Raji (cell line): ENCODE results near the gene PRR33.

Experiments
- POLR2A ChIP-seq: IDR thresholded peaks from 2 replicates; pipeline ENCODE4 v1.6.1; 2011; ENCODE audit warnings: low read depth, low read length, control low read depth; ENCODE audit not compliant: insufficient read depth

PRR33 gene

DNA sequence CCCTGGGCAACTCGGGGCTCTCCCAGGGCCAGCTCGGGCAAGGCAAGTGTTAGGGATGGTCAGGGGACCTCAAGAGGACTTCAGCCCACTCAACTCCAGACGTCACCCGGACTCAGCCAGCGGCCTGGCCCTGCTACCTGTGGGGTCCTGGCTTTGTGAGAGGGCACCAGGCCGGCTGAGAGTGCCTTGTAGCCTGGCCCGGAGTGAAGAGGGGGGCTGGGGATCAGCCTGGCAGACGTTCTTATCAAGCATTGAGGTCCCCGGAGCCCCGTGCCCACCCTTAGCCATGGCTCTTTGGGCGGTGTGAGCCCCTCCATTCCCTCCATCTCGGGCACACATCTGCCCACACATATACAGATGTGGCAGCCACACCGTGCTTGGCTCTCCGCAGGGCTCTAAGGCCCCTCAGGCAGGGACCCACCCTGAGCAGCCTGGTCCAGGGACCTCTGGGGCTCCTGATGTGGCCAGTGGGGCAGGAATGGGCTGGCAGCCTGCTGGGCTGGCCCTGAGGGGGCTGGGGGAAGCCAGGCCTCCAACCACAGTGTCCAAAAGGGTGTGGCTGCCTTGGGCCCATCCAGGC lies 23.5 kb downstream of the PRR33 start:
- no peak for TF ChIP-seq POLR2A

DNA sequence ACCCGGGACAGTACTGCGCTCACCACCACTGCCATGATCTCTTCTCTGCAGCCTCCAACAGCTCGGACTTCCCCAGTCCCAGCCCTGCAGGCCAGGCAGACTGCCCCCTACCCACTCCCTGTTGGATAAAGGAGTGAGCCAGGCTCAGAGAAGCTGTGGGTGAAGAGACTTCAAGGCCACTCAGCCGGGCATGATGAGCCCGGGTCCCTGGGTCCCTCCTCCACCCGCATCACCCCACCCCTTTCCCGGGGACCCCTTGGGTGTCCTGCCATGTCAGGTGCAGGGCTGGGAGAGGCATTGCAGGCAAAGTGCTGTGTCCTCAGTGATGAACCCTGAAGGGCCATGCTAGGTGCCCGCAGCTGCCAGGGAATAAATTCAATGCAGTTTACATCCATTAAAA lies 24.3 kb downstream of the PRR33 start:
- no peak for TF ChIP-seq POLR2A

DNA sequence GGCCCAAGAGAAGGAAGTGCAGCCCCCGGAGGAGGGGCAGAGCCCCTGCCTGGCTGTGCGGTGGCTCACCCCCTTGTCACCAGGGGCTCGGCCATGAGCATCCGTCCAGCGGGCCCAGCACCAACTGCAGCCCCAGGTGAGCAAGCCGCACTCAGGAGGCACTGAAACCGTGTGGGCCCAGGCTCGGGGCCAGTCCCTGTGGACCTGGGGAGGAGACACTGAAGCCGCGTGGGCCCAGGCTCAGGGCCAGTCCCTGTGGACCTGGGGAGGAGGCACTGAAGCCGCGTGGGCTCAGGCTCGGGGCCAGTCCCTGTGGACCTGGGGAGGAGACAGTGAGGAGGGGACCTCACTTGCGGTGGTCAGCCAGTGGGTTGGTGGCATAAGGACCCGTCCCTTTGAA lies 24.9 kb downstream of the PRR33 start:
- no peak for TF ChIP-seq POLR2A

DNA sequence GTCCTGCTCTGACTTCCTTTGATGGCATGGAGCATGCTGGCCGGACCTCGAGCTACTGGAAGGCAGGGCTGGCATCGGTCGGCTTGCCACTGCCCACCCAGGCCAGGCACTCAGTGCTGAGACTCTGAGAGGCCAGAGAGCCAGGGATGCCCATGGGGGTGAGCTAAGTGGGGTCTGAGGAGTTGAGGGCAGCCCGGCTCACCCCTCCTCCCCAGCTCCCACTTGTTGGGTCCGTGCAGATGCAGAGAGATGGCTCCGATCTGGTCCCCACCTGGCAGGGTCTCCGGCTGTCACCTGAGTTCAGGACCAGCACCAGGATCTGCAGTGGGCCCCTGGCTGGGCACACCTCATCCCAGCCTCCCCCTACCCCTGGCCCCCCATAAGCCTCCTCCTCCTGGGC lies 25.5 kb downstream of the PRR33 start:
- no peak for TF ChIP-seq POLR2A

DNA sequence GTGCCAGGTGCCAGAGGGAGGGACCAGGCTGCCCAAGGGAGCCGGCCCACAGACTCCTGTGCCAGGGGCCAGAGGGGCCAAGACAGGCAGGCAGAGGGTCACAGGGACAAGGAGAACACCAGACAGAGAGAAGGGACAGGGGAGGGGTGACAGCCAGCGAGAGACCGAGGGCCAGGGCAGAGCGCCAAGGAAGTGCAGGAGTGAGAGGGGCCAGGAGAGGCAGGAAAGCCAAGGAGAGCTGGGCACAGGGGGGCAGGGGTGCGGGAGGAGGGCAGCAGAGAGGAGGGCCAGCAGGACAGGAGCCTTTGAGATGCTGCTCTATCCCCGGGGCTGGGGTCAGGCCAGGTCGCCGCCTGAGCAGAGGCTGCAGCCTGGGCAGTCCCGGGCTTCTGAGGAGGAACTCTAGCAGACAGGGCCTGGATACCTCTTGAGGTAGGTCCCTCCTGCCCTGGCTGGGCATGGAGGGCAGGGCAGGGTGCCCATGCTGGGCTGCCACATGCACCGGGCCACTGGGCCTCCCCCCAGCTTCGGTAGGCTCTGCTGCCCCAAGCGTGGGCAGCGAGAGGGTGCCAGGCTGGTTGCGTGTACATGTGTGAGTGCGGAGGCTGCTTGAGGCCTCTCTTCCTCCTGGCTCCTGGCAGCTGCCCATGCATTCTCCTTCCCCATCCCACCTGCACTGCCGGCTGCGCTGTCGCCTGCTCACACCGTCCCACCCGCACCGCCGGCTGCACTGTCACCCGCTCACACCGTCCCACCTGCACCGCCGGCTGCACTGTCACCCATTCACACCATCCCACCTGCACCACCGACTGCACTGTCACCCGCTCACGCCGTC lies 26.6 kb downstream of the PRR33 start:
- TF ChIP-seq POLR2A = no peak

DNA sequence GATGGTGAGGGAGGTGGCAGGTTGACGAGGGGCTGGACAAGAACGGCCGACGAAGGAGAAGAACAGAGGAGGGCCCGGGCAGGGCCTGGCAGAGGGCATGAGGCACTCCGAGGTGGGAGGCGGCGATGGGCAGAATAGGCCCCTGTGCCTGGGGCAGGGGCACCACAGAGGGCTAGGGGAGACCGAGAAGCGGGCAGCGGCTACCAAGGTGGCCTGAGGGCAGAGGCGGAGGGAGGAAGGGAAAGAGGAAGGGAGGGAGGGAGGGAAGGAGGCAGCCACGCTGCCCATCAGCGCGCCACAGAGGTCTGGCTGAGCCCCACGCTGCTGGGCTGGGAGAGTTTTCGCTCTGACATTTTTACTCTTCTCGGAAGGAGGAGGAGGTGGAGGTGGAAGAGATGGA lies 27.5 kb downstream of the PRR33 start:
- TF ChIP-seq POLR2A = no peak

DNA sequence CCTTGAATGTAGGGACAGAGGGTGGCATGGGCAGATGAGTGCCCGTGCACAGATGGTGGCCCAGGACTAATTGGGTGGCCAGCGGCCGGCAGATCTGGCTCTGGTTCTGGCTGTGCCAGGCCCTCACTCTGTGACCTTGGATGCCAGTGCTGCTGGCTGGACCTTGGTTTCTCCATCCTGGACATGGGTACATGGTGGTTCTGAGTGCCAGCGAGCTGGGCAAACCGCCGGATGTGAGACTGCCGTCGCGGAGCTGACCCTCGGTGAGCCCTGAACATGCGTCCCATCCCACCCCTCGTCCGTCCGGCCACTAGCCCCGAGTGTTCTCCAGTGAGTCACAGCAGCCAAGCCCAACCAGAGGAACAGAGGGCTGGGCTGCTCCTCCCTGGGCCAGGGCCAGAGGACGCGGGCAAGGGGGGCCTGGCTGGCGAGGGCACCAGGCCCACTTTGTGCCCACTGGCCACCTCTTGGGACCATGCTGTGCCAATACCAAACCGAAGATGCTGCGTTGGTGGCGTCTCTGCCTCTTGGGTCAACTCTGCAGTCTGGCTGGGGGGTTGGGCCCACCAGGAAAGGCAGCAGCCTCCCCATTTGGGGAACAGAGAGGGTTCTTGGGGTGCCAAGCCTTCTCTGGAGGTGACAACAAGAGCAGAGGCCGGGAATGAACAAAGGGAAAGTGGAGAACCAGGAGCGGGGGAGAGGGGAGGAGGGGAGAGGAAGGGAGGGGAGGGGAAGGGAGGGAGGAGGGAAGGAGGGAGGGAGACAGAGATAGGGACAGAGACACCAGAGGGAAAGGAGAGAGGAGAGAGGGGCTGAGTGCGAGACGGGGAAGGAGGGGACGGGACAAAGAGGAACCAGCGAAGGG lies 28.1 kb downstream of the PRR33 start:
- no peak for TF ChIP-seq POLR2A

DNA sequence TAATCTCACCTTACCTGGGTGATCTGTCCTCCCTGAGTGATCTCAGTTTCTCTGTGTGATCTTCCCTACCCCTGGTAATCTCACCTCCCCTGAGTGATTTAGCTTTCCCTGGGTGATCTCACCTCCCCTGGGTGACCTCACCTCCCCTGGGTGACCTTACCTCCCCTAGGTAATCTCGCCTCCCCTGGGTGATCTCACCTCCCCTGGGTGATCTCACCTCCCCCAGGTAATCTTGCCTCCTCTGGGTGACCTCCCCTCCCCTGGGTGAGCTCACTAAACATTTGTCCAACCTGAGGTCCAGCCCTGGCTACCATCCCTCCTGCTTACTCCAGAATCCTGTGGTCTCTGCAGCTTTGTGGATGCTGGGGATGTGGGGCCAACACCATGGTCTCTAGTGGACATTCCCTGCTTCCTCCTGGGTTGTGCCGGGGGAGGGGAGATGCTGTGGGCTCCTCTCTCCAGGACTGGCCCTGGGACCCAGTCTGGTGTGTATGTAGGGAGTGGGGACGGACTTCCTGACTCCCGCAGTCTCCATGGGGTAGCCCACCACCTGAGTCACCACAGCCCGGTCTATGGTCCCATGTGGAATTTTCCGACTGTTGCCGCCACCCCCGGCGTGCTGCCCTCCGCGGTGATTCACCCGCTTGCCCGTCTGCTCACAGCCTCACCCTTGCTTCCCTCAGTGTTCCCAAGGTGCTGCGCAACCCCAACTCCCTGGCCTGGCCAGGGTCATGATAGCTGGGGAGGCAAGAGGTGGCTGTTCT lies 28.9 kb downstream of the PRR33 start:
- no peak for TF ChIP-seq POLR2A

DNA sequence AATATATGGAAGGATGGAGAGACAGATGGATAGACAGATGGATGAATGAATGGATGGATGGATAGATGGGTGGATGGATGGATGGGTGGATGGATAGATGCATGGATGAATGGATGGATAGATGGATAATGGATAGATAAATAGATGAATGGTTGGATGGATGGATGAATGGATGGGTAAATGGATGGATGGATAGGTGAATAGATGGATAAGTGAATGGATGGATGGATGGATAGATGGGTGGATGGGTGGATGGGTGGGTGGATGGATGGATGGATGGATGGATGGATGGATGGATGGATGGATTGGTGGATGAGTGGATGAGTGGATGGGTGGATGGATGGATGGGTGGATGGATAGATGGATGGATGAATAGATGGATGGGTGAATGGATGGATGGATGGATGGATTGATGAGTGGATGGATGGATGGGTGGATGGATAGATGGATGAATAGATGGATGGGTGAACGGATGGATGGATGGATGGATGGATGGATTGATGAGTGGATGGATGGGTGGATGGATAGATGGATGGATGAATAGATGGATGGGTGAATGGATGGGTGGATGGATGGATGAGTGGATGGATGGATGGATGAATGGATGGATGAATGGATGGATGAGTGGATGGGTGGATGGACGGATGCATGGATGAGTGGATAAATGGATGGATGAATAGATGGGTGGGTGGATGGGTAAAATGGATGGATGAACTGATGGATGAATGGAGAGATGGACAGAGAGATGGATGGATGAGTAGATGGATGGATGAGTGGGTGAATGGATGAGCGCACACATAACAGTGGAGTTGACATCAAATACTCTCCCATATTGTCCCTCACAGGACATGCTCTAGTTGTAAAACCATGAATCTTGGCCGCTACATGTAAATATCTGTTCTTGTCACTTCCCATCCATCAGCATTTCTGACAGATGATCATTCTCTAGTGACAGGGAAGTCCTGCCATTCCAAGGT lies 30.0 kb downstream of the PRR33 start:
- no peak for TF ChIP-seq POLR2A

DNA sequence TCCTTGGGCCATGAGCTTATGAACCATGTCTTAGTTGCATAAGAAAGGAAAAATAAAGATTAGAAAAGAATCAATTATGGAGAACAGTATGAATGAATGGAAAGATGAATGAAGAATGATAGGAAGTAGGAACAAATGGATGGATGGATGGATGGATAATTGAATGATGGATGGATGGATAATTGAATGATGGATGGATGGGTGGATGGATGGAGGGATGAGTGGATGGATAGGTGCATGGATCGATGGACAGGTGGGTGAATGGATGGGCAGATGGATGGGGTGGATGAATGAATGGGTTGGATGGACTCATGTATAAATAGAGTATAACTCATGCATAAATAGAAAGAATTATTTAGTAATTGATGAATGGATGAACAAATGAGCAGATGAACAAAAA lies 31.6 kb downstream of the PRR33 start:
- no peak for TF ChIP-seq POLR2A

DNA sequence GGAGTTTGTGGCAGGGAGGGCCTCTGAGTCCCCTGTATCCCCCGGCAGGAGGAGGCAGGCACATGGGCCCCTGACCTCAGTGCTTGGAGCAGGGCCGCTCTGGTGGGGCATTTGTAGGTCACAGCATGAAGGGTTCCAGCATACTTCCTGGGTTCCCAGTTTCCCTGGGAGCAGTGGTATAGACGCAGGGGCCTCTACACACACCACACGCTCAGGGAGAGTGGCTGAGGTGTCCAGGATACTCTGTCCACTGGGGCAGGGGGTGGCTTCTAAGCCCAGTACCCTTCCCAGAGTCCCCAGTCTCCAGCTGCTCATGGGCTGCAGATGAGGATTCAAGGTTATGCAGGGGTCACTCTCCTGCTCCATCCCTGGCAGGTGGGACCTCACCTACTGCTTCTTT lies 32.7 kb downstream of the PRR33 start:
- no peak for TF ChIP-seq POLR2A

DNA sequence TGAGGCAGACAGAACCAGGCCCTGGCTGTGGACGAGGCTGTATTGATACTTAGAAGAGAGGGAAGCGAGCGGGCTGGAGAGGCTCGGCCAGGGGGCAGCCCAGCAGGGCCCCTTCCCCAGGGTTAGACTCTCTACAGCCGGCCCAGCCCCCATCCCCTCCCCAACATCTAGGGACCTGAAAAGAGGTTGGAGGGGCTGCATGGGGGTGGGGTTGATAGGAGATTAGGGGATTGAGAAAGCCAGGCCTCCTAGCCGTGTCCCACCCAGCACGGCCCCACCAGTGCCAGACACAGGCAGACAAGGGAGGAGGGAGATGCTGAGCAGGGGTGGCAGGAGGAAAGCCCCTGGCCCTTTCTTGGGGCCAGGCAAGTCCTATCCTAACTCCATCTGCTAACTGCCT lies 33.1 kb downstream of the PRR33 start:
- TF ChIP-seq POLR2A = no peak

DNA sequence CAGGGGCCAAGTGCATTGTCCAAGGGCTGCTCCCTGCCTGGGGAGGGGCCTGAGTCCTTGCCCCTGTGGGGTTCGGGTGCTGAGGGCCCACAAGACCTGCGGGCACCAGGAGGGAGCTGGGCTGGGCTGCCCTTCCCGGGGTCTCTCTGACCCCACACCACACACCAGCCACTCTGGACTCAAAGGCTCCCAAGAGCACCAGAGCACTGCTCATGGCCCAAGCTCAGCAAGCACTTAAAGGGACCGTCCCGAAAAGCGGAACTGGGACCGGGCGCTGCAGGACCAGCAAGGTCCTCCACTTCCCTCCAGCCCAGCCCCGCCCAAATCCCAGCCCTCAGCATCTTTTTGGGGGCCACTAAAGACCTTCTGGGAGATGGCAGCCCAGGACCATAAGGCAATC lies 33.5 kb downstream of the PRR33 start:
- TF ChIP-seq POLR2A = no peak

DNA sequence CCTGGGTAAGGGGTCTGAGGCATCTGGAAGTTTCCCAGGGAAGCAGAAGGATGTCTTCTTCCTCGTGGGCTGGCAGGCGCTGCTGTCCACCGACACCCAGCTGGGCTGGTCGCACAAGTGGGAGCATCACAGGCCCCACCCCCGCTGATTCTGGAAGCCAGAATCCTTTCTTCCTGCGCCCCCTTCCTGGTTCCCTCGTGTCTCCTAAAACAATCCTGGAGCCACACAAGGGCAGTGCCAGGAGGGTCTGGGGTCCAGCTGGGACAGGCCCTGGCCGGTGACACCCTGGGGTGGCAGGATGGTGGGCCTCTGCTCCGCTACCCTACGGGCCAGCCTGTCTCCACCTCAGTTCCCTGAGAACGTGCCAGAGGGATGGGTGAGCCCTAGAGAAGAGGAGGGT lies 34.6 kb downstream of the PRR33 start:
- no peak for TF ChIP-seq POLR2A

DNA sequence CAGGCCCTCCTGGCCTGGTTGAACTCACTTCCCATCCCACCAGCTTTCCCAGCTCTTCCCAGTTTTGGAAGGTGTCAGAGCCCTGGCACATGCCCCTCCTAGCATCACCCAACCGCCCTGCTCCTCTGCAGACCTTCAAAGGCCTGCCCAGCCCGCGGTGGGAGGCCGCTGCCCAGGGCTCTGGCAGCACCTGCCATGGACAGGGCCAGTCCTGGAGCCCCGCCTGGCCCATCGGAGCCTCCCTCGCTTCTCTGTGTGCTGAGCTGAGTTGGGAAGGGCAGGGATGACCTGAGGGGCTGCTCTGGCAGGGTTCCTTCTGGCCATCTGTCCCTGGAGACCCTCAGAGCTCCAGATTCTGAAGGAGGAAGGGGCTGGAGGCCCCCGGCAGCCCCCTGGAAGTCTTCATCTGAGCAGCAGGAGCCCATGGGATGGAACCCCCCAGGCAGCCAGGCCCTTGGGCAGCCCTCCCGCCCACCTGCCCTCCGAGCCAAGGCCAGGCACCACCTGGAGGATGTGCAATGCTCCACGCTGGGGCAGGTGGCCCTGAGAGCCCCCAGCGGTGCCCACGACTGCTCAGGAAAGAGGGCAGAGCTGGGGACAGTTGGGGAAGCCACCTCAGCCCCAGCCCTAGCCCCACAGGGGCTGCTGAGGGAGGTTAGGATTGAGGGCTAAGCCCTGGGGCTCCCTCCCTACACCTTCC lies 35.2 kb downstream of the PRR33 start:
- TF ChIP-seq POLR2A = no peak
